ENCODE measurements around the gene PRKCI. TPM values are rescaled to one million over a fixed set of nuclear protein-coding genes. Genes with fewer than 3 reads are reported as not detected.

The PRKCI gene
- total RNA-seq = 18.5 and 20.5 TPM in 2 replicates

DNA sequence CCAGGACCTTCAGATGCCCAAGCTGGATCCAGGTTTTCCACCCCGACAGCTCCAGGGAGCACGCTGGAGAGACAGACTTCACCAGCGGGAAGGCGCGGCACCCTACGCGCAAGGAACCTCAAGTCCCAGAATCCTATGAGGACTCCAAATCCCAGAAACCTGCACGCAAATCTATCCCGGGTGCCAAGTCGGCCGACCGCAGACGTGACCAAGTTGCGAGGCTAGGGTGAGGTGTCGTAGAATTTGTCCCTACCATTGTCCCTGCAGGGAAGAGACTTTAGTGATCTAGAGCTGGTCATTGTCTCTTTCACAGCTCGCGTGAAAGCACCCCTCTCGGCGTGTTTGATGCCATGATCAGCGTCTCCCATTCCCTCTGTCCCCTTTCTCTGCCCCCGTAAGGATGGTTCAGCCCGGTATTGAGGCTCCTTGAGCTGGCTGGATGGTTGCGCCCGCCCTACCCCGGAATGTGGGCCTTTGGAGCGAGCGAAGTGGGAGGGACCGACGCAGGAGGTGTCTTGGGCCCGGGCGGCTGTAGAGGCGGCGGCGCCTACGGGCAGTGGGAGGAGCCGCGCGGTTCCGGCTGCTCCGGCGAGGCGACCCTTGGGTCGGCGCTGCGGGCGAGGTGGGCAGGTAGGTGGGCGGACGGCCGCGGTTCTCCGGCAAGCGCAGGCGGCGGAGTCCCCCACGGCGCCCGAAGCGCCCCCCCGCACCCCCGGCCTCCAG is at the start of gene PRKCI:
PRKCI (plus strand) TSS at position 501 of the 723 bp plus-strand sequence. CDS start 246 bp downstream, outside the sequence.

DNA sequence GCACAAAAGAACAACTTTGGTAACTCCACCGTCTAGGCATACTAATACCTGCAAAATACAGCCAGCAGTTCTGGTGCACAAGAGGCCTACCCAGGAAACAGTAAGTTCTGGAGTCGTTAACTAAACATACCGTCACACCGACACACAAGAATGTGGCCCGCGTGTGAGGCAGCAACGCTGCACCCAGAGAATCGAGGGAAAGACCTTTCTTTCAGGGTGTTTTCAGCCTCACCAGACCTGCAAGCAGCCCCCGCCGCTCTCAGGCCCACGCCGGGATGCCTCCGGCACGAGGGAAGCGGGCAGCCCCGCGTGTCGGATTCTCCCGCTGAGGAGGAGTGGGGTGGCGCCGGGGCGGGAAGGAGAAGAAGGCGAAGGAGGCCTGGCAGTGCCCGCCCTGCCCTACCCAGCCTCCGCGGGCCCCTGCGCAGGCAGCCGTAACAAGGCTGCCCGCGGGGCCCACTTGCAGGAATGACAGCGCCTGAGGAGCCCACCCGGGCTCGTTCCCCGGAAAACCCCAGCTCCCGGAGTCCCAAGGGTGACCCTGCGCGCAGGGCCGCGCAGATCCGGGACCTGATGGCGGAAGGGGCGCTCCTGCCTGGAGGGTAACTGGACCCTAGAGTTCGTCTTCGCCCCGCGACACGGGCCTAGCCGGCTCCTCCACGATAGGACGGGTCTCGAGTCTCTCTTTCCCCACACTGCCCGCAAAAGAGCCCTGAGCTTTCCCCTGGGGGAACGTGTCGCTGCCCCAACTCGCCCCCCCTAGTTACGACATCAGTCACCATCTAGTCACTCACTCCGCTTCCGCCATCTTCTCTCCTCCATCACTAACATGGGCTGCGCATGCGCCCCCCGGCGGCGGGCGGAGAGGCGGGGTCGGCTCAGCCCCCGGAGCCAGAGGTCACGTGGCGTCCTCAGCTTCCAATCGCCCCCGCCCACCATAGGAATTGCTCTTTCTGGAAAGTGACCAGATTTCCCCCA is 41.0 kb upstream of the PRKCI start, which contains the start of gene PHC3:
PHC3 (minus strand) TSS at position 826 of the 978 bp plus-strand sequence; CDS start at position 808, 18 bp downstream.

Other genes starting within 250 kb of the PRKCI start
- 8.7 and 9.1 TPM in 2 replicates for gene GPR160, start 184.4 kb upstream of the PRKCI start, total RNA-seq
- gene PHC3, start 40.7 kb upstream of the PRKCI start, total RNA-seq = 13.3 and 17.2 TPM in 2 replicates
- gene SKIL, start 135.3 kb downstream of the PRKCI start, total RNA-seq = 14.7 and 15.8 TPM in 2 replicates
- 446 and 509 TPM in 2 replicates for gene CLDN11, start 196.4 kb downstream of the PRKCI start, total RNA-seq

Data from mammary microvascular endothelial cell (primary cell).